ENCODE data around the gene CDYL2. TPM values are rescaled to one million over a fixed set of nuclear protein-coding genes. Genes with fewer than 3 reads are reported as not detected.

The CDYL2 gene, protein sequence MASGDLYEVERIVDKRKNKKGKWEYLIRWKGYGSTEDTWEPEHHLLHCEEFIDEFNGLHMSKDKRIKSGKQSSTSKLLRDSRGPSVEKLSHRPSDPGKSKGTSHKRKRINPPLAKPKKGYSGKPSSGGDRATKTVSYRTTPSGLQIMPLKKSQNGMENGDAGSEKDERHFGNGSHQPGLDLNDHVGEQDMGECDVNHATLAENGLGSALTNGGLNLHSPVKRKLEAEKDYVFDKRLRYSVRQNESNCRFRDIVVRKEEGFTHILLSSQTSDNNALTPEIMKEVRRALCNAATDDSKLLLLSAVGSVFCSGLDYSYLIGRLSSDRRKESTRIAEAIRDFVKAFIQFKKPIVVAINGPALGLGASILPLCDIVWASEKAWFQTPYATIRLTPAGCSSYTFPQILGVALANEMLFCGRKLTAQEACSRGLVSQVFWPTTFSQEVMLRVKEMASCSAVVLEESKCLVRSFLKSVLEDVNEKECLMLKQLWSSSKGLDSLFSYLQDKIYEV
- 2.2 to 4.1 TPM (median 3.0 TPM) in 3 replicates for total RNA-seq
- long read RNA-seq, full-length matches to known transcripts = 1 of 1 reads
- long read RNA-seq, partial matches to known transcripts = 0 of 1 reads
- long read RNA-seq, other reads (novel, unspliced or antisense) = 0 of 1 reads

- no peak for DNase-seq (ENCODE audit: low spot score)
- H3K9me3 Mint-ChIP-seq (ENCODE audit: low read depth) = peaks cover 18% of the 10 kb centered on the region
- H3K4me3 Mint-ChIP-seq (ENCODE audit: unreplicated experiment) = peak within 1 kb of the TSS; percentile 82
- no peak for TF ChIP-seq CTCF (IDR thresholded peaks at IDR 0.05)
- no peaks in the 10 kb centered on the region for H3K36me3 Mint-ChIP-seq (ENCODE audit: low read depth)
- peaks cover 12% of the 10 kb centered on the region for H3K27me3 Mint-ChIP-seq (ENCODE audit: low read depth)
- H3K4me1 Mint-ChIP-seq (ENCODE audit: low read depth) = no peaks in the 10 kb centered on the region
- no peak within 1 kb of the TSS for H3K27ac Mint-ChIP-seq (ENCODE audit: unreplicated experiment)
Observed at GRCh38 chr16:80804526-80805383, at the start of gene CDYL2. TSS of gene CDYL2 (minus strand) at chr16:80804598. CDS start at chr16:80804173, 425 bp downstream.

- Mint-ChIP-seq H3K27me3 (ENCODE audit: low read depth) (peaks cover 5% of the 10 kb centered on the region), H3K36me3 (ENCODE audit: low read depth) (no peaks in the 10 kb centered on the region)
- peak; percentile 50 for TF ChIP-seq CTCF (IDR thresholded peaks at IDR 0.05)
Observed at GRCh38 chr16:80852261-80852872, 48.0 kb upstream of the CDYL2 start.

DNA sequence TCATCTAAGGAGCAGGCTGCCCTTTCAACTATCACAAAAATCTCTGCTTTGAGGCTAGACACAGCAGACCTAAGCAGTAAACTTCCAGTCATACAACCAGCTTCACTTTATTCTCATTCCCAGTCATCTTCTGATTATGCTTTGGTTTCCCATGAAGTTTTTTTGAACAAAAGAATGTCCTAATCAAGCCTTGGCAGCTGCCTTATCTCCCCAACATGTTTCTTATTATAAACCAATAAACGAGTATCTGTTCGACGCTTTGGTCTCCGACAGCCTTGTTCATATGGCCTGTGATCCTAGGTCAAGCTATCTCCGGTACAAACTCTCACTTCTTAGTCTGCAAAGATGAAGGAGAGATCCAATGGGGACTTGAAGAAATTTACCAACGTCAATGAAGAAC is 47.4 kb upstream of the CDYL2 start:
- TF ChIP-seq CTCF (IDR thresholded peaks at IDR 0.05) = no peak
- no peaks in the 10 kb centered on the region for H3K4me1 Mint-ChIP-seq (ENCODE audit: low read depth)

More at GRCh38 chr16:80852261-80852872, 48.0 kb upstream of the CDYL2 start:
- no peak for DNase-seq (ENCODE audit: low spot score)
- Mint-ChIP-seq H3K9me3 (ENCODE audit: low read depth) (peaks cover 2% of the 10 kb centered on the region), H3K4me3 (ENCODE audit: unreplicated experiment) (no peak overlapping the region), H3K4me1 (ENCODE audit: low read depth) (no peaks in the 10 kb centered on the region), H3K27ac (ENCODE audit: unreplicated experiment) (no peak overlapping the region)

DNA sequence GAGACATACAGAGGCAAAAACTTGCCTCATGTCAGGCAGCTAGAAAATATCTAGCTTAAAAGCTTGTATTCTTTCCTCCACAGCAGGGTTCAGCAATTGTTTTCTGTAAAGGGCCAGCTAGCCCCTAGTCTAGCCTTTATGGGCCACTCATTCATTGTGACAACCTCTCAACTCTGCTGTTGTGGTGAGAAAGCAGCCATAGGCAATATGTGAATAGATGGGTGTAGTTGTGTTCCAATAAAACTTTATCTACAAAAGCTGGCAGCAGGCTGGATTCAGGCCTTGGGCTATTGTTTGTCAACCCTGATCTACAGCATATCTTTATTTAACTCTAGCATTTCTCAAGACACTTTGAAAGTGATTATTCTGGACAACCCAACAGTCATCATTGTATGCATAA is 46.4 kb upstream of the CDYL2 start:
- H3K27me3 Mint-ChIP-seq (ENCODE audit: low read depth) = peaks cover 6% of the 10 kb centered on the region
- no peak for DNase-seq (ENCODE audit: low spot score)
- no peaks in the 10 kb centered on the region for H3K36me3 Mint-ChIP-seq (ENCODE audit: low read depth)
- H3K27ac Mint-ChIP-seq (ENCODE audit: unreplicated experiment) = no peak overlapping the region
- no peak overlapping the region for H3K4me3 Mint-ChIP-seq (ENCODE audit: unreplicated experiment)
- TF ChIP-seq CTCF (IDR thresholded peaks at IDR 0.05) = no peak
- no peaks in the 10 kb centered on the region for H3K4me1 Mint-ChIP-seq (ENCODE audit: low read depth)
- peaks cover 6% of the 10 kb centered on the region for H3K9me3 Mint-ChIP-seq (ENCODE audit: low read depth)

More for the DNA sequence above, 47.4 kb upstream of the CDYL2 start:
- Mint-ChIP-seq H3K36me3 (ENCODE audit: low read depth) (no peaks in the 10 kb centered on the region), H3K9me3 (ENCODE audit: low read depth) (peaks cover 2% of the 10 kb centered on the region), H3K27me3 (ENCODE audit: low read depth) (peaks cover 4% of the 10 kb centered on the region), H3K27ac (ENCODE audit: unreplicated experiment) (no peak overlapping the region), H3K4me3 (ENCODE audit: unreplicated experiment) (no peak overlapping the region)
- no peak for DNase-seq (ENCODE audit: low spot score)

Measured in chondrocyte (in vitro differentiated cells).